GM12878 (cell line): ENCODE results near the gene SMOC2. TPM values are rescaled to one million over a fixed set of nuclear protein-coding genes. Genes with fewer than 3 reads are reported as not detected.

Experiments used
- ATAC-seq: fragments of 200-7000 bp; cut with Tn5 transposase; 3 replicates; pipeline ENCODE4 v1.9.1; 2020; ENCODE audit warnings: mild to moderate bottlenecking, moderate library complexity
- BruUV-seq: library from RNA; stranded (reverse); fragments of 400-500 nt; replicated peaks from 2 replicates; lab custom pipeline; 2021; lab: Mats Ljungman, UMichigan
- CTCF ChIA-PET: fragments of 300-600 bp; sonication (Branson Sonifier 250); formaldehyde crosslinking; extraction: SDS; loops from one replicate; lab custom pipeline; 2021; ENCODE audit warnings: inconsistent platforms; lab: Yijun Ruan, JAX
- POLR2A ChIA-PET: fragments of 350-600 bp; formaldehyde crosslinking; extraction: SDS; loops from one replicate; lab custom pipeline; 2021; ENCODE audit warnings: inconsistent platforms; lab: Charles Lee
- RAD21 ChIA-PET: fragments of 300-600 bp; sonication (Branson Sonifier 250); formaldehyde crosslinking; loops from one replicate; lab custom pipeline; 2023; ENCODE audit warnings: antibody characterized with exemption; ENCODE audit not compliant: unreplicated experiment; lab: Charles Lee
- SMC1A ChIA-PET: fragments of 300-600 bp; sonication (Branson Sonifier 250); formaldehyde crosslinking; loops from one replicate; lab custom pipeline; 2023; ENCODE audit not compliant: unreplicated experiment, uncharacterized antibody; lab: Charles Lee
- DNase-seq: peaks from one replicate; pipeline ENCODE4 v3.0.0-alpha.2; 2011; ENCODE audit warnings: low read depth, low spot score
- FAIRE-seq: peaks from 3 replicates; lab custom pipeline; 2011; peaks lifted over from hg19 to GRCh38; lab: Jason Lieb, UNC
- H2AFZ ChIP-seq: 2 replicates; pipeline ENCODE4 v1.6.0; 2011; ENCODE audit warnings: low read depth, low read length, control low read depth; ENCODE audit not compliant: control insufficient read depth
- H3K27ac ChIP-seq: 2 replicates; pipeline ENCODE4 v1.5.1; 2011; ENCODE audit warnings: control low read depth; ENCODE audit not compliant: control insufficient read depth, insufficient read depth
- H3K27me3 ChIP-seq, 2 experiments: replicated peaks in 1 of 2; 2 replicates each; pipeline versions ENCODE4 v1.6.0 to v1.6.1; 2011; ENCODE audit warnings: low read length in 1 of 2; ENCODE audit not compliant: control insufficient read depth in 2 of 2, insufficient read depth in 2 of 2
- H3K36me3 ChIP-seq, 2 experiments: 2 replicates each; pipeline ENCODE4 v1.5.1; 2011; ENCODE audit warnings: low read length in 1 of 2; ENCODE audit not compliant: control insufficient read depth in 2 of 2, insufficient read depth in 2 of 2
- H3K4me1 ChIP-seq: 2 replicates; pipeline ENCODE4 v1.6.1; 2011; ENCODE audit warnings: mild to moderate bottlenecking, low read length, moderate library complexity, mixed read lengths; ENCODE audit not compliant: control insufficient read depth, insufficient read depth
- H3K4me2 ChIP-seq: 2 replicates; pipeline ENCODE4 v1.6.0; 2011; ENCODE audit warnings: control low read depth; ENCODE audit not compliant: control insufficient read depth, insufficient read depth
- H3K4me3 ChIP-seq: fragments of 200-600 bp; sonication (generic); 2 replicates; pipeline ENCODE4 v1.5.1; 2016
- H3K79me2 ChIP-seq: 2 replicates; pipeline ENCODE4 v1.6.0; 2011; ENCODE audit warnings: low read length; ENCODE audit not compliant: control insufficient read depth, insufficient read depth
- H3K9ac ChIP-seq: 2 replicates; pipeline ENCODE4 v1.8.0; 2011; ENCODE audit warnings: low read length, control low read depth, mixed read lengths; ENCODE audit not compliant: control insufficient read depth, insufficient read depth
- H3K9me3 ChIP-seq: replicated peaks from 3 replicates; pipeline ENCODE4 v1.5.1; 2011; ENCODE audit warnings: mild to moderate bottlenecking, low read length; ENCODE audit not compliant: control insufficient read depth, insufficient read depth
- H4K20me1 ChIP-seq: 2 replicates; pipeline ENCODE4 v1.6.0; 2011; ENCODE audit not compliant: control insufficient read depth, insufficient read depth
- ESRRA ChIP-seq: IDR thresholded peaks from 2 replicates; pipeline ENCODE4 v1.6.1; 2012; ENCODE audit warnings: mild to moderate bottlenecking, low read length, improper control_type of control experiment
- HCFC1 ChIP-seq: fragments of 150-350 bp; IDR thresholded peaks from 2 replicates; pipeline ENCODE4 v1.6.1; 2014; ENCODE audit warnings: low read length
- LARP7 ChIP-seq: fragments of 450-650 bp; IDR thresholded peaks from 2 replicates; pipeline ENCODE4 v1.6.1; 2017; ENCODE audit warnings: mild to moderate bottlenecking
- MEF2A ChIP-seq: IDR thresholded peaks from 2 replicates; pipeline ENCODE4 v1.6.1; 2011; ENCODE audit warnings: low read depth, mild to moderate bottlenecking, low read length, moderate library complexity; ENCODE audit not compliant: insufficient read depth
- NR2C2 ChIP-seq: IDR thresholded peaks from 2 replicates; pipeline ENCODE4 v1.6.1; 2011; ENCODE audit warnings: borderline replicate concordance, low read depth; ENCODE audit not compliant: control insufficient read depth, insufficient read length
- POU2F2 ChIP-seq: IDR thresholded peaks from 3 replicates; pipeline ENCODE4 v1.6.1; 2011; ENCODE audit warnings: low read depth, mild to moderate bottlenecking, low read length, borderline replicate concordance
- RFX5 ChIP-seq: IDR thresholded peaks from 2 replicates; pipeline ENCODE4 v1.6.1; 2011; ENCODE audit warnings: low read depth, low read length, improper control_type of control experiment
- SIX5 ChIP-seq: IDR thresholded peaks from 2 replicates; pipeline ENCODE4 v1.6.1; 2011; ENCODE audit warnings: mild to moderate bottlenecking, low read depth, low read length, moderate library complexity; ENCODE audit not compliant: severe bottlenecking
- SMAD5 ChIP-seq: IDR thresholded peaks from 2 replicates; pipeline ENCODE4 v1.6.1; 2016; ENCODE audit warnings: antibody characterized with exemption, low read depth
- SREBF2 ChIP-seq: IDR thresholded peaks from 2 replicates; pipeline ENCODE4 v1.6.1; 2012; ENCODE audit warnings: mild to moderate bottlenecking, low read length
- STAT1 ChIP-seq: fragments of 450-650 bp; conservative IDR thresholded peaks from 2 replicates; pipeline ENCODE4 v1.6.1; 2014; ENCODE audit warnings: antibody characterized with exemption, mild to moderate bottlenecking
- ZBED1 ChIP-seq: IDR thresholded peaks from 2 replicates; pipeline ENCODE4 v1.6.1; 2016; ENCODE audit warnings: borderline replicate concordance
- ZNF384 ChIP-seq: IDR thresholded peaks from 2 replicates; pipeline ENCODE4 v1.6.1; 2012; ENCODE audit warnings: low read depth, mild to moderate bottlenecking, low read length, improper control_type of control experiment, borderline replicate concordance
- ZNF622 ChIP-seq: fragments of 450-650 bp; IDR thresholded peaks from 2 replicates; pipeline ENCODE4 v1.6.1; 2017; ENCODE audit warnings: mild to moderate bottlenecking, inconsistent platforms
- WGBS: methylation state at CpG from one replicate; pipeline ENCODE4 v1.1.6; 2016; ENCODE audit warnings: low lambda C conversion rate; ENCODE audit not compliant: insufficient replicate concordance, insufficient coverage; ENCODE audit errors: missing lambda C conversion rate; 5-methylcytosine and 5-hydroxymethylcytosine counted together
- in situ Hi-C: fragments of 300-500 bp; cut with MboI; formaldehyde crosslinking; loops from 9 replicates; pipeline ENCODE4 v1.14.3; 2018; ENCODE audit warnings: mixed read lengths
- intact Hi-C: fragments of 100-400 bp; cut with micrococcal nuclease; formaldehyde crosslinking; loops from one replicate; pipeline ENCODE4 v1.14.2; 2022; ENCODE audit not compliant: unreplicated experiment
- polyA plus RNA-seq, 11 experiments: library from polyadenylated mRNA; depleted of rRNA in 4 of 11; unstranded in 6 of 11; stranded (reverse) in 5 of 11; fragments of >200 nt; fragmentation: Nextera tagmentation in 4 of 11; fragmentation: Illumina TruSeq in 1 of 11; extraction: Ambion mirVana in 4 of 11; extraction: Trizol in 1 of 11; gene quantifications; 1 replicate in 1 of 11; 2 replicates in 10 of 11; pipeline versions ENCODE4 v1.2.1 to v1.2.3, GENCODE V29; 2011 to 2016; ENCODE audit warnings: inconsistent platforms in 2 of 11, missing spikeins in 2 of 11, low read depth in 1 of 11
- total RNA-seq, 4 experiments: library from RNA; depleted of rRNA in 3 of 4; stranded (reverse); fragments of >200 nt in 3 of 4; fragmentation: Illumina TruSeq in 1 of 4; extraction: Trizol in 1 of 4; gene quantifications; 2 replicates each; pipeline versions ENCODE4 v1.2.1 to v1.2.3, GENCODE V29; 2013 to 2021
- TF ChIP-seq, protein P1 (sequence below): IDR thresholded peaks from 2 replicates; pipeline ENCODE4 v1.6.1; 2012; ENCODE audit warnings: mild to moderate bottlenecking, low read depth, low read length
- TF ChIP-seq, protein P2 (sequence below): IDR thresholded peaks from 2 replicates; pipeline ENCODE4 v1.6.1; 2011; ENCODE audit warnings: low read depth, low read length, improper control_type of control experiment, borderline replicate concordance

Gene SMOC2
- total and polyA plus RNA-seq, 10 of the 15 experiments (the other 5 are each of a cell fraction or from before 2014, with no cell fraction given) = 0.10 to 0.12 TPM; not detected in 8

DNA sequence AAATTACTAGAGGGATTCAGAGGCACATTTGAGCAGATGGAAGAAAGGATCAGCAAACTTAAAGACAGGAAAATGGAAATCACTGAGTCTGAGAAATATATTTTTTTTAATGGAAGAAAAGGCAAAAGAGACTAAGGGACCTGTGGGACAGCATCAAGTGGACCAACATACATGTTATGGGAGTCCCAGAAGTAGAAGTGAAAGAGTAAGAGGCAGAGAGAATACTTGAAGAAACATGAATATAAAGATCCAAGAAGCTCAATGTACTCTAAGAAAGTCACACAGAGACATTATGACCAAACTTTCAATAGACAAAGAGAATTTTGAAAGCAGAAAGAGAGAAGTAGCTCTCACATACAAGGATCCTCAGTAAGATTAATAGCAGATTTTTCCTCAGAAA is 39.5 kb downstream of the SMOC2 start:
- Histone ChIP-seq H3K79me2 (no peaks in the 10 kb centered on the region), H3K36me3 (no peaks in the 10 kb centered on the region), H3K9me3 (no peaks in the 10 kb centered on the region), H3K4me2 (no peak overlapping the region), H3K9ac (no peak overlapping the region), H3K27ac (no peak overlapping the region), H3K27me3 (no peaks in the 10 kb centered on the region), H4K20me1 (no peaks in the 10 kb centered on the region), H3K4me3 (no peak overlapping the region), H2AFZ (no peak overlapping the region), H3K4me1 (no peaks in the 10 kb centered on the region)
- BruUV-seq = no TSS peak
- intact Hi-C loops (no loop called here), in situ Hi-C loops (no loop called here)
- POLR2A ChIA-PET = no interaction called here
- SMC1A ChIA-PET = no interaction called here
- RAD21 ChIA-PET = no interaction called here
- ATAC-seq = no peak
- DNase-seq = no peak
- no peak for FAIRE-seq
- TF ChIP-seq ZBED1 (no peak), SMAD5 (no peak), SREBF2 (no peak), ESRRA (no peak), MEF2A (no peak), POU2F2 (no peak), STAT1 (no peak), HCFC1 (no peak), LARP7 (no peak), RFX5 (no peak), NR2C2 (no peak)
- CTCF ChIA-PET = no interaction called here

DNA sequence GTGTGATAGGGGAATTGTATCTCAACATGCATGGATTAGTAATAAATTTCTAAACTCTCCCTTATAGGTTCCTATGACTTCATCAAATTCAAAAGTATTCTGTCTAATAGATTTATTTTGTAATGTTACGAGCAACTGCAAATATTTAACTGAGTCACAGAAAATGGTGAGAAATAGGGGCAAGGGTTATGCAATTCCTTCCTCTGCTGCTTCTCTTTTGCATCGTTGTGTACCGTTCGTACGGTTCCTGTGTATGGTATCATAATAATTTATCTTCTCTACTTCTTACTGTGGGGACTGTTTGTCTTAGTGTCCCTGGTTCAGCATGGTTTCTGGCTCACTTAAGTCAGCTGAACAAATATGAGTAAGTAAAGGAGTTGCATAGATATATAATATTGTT is 44.8 kb downstream of the SMOC2 start:
- Histone ChIP-seq H3K79me2 (no peaks in the 10 kb centered on the region), H3K27me3 (no peaks in the 10 kb centered on the region), H3K4me3 (no peak overlapping the region), H3K9ac (no peak overlapping the region), H2AFZ (no peak overlapping the region)
- TF ChIP-seq, protein P1, sequence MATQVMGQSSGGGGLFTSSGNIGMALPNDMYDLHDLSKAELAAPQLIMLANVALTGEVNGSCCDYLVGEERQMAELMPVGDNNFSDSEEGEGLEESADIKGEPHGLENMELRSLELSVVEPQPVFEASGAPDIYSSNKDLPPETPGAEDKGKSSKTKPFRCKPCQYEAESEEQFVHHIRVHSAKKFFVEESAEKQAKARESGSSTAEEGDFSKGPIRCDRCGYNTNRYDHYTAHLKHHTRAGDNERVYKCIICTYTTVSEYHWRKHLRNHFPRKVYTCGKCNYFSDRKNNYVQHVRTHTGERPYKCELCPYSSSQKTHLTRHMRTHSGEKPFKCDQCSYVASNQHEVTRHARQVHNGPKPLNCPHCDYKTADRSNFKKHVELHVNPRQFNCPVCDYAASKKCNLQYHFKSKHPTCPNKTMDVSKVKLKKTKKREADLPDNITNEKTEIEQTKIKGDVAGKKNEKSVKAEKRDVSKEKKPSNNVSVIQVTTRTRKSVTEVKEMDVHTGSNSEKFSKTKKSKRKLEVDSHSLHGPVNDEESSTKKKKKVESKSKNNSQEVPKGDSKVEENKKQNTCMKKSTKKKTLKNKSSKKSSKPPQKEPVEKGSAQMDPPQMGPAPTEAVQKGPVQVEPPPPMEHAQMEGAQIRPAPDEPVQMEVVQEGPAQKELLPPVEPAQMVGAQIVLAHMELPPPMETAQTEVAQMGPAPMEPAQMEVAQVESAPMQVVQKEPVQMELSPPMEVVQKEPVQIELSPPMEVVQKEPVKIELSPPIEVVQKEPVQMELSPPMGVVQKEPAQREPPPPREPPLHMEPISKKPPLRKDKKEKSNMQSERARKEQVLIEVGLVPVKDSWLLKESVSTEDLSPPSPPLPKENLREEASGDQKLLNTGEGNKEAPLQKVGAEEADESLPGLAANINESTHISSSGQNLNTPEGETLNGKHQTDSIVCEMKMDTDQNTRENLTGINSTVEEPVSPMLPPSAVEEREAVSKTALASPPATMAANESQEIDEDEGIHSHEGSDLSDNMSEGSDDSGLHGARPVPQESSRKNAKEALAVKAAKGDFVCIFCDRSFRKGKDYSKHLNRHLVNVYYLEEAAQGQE = no peak
- TF ChIP-seq, protein P2, sequence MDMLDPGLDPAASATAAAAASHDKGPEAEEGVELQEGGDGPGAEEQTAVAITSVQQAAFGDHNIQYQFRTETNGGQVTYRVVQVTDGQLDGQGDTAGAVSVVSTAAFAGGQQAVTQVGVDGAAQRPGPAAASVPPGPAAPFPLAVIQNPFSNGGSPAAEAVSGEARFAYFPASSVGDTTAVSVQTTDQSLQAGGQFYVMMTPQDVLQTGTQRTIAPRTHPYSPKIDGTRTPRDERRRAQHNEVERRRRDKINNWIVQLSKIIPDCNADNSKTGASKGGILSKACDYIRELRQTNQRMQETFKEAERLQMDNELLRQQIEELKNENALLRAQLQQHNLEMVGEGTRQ = no peak
- no peak for TF ChIP-seq ZNF384
- no peak for TF ChIP-seq ZNF622
- TF ChIP-seq SIX5 = no peak
- TF ChIP-seq, all 136 proteins: peak for 0
- in situ Hi-C loops (no loop called here), intact Hi-C loops (no loop called here)
- ChIA-PET POLR2A (no interaction called here), CTCF (no interaction called here), SMC1A (no interaction called here), RAD21 (no interaction called here)
- Histone ChIP-seq H4K20me1 (no peaks in the 10 kb centered on the region), H3K4me1 (no peaks in the 10 kb centered on the region), H3K4me2 (no peak overlapping the region), H3K9me3 (no peaks in the 10 kb centered on the region), H3K27ac (no peak overlapping the region), H3K36me3 (no peaks in the 10 kb centered on the region)
- FAIRE-seq (no peak), ATAC-seq (no peak), DNase-seq (no peak)
- 53% methylated on average over 5 of the region's 5 CpGs for WGBS
- BruUV-seq = no TSS peak
